SW 1271 (cell line): ENCODE measurements around the gene NDUFS8.

ENCODE experiments used
- DNase-seq, 2 experiments: peaks; one replicate each; lab custom pipeline; 2025; lab: John Stamatoyannopoulos, UW

Gene NDUFS8

DNA sequence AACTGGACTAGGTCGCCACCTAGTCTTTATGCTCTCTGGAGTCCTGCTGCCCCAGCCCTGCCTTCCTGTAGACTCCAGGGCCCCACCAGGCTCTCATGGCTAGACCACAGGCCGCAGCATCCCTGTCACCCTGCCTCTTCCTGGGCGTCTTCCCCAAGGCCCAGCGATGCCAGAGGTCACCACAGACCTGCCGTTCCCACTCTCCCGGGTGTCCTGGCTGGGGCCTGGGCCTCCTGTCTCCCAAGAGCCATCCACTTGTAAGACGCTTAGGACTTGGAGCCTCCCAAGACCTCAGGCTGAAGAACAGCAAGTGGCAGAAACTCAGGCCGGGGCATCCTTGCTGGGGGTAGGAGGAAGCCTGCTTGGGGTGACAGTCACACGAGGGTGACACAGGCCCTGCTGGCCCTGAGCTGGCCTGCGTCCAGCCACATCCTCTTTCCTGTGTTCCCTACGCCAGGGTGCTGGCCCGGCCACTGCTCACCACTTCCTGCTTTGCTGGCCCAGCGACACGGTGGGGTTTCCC is 6.3 kb downstream of the NDUFS8 start:
- peak in 1 of 2 experiments; percentile 32 for DNase-seq

GRCh38 chr11:68037411-68038225 is 7.1 kb downstream of the NDUFS8 start:
- no peak for DNase-seq

- DNase-seq: no peak
Measured at GRCh38 chr11:68038226-68038717, 7.8 kb downstream of the NDUFS8 start.

DNA sequence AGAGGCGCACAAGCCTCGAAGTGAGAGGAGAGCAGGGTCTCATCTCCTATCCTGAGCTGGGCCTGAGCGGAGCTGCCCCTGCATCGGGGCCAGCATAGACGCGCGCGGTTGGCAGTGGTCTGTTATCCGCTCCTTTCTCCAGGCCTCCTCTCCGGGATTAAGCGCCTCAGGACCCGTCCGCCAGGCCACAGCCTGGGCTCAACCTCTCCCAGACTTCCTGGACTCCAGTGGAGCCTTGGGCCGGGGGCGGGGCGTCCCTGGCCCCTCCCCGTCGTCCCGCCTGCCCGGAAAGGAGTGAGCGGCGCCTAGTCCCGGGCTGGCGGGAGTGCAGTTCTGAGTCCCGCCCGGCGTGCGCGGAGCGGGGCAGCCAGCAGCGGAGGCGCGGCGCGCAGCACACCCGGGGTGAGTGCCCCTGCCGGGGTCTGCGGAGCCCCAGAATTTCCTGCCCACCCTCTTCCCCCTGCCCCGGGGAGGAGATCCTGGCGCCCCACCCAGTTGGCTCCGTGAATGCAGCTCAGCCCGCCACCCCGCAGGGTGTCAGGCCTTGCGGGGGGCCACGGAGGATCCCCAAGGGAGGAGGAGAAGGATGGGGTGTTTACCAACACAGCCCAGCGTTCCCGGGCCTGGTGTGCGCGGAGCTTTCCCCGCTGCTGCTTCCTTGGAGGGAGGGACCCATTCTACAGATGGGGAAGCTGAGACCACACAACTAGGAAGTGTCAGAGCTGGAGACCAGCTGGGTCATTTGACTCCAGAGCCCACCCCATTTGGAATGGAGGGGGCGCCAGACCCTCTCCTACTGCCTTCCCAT is 8.4 kb downstream of the NDUFS8 start, which contains the start of gene TCIRG1:
TSS of gene TCIRG1 (plus strand) at position 308 of the 808 bp plus-strand sequence. CDS start 2,247 bp downstream, outside the sequence.
- DNase-seq: peak; percentile 66 to 83

- no peak for DNase-seq
Measured at GRCh38 chr11:68039526-68040086, 9.1 kb downstream of the NDUFS8 start.

DNA sequence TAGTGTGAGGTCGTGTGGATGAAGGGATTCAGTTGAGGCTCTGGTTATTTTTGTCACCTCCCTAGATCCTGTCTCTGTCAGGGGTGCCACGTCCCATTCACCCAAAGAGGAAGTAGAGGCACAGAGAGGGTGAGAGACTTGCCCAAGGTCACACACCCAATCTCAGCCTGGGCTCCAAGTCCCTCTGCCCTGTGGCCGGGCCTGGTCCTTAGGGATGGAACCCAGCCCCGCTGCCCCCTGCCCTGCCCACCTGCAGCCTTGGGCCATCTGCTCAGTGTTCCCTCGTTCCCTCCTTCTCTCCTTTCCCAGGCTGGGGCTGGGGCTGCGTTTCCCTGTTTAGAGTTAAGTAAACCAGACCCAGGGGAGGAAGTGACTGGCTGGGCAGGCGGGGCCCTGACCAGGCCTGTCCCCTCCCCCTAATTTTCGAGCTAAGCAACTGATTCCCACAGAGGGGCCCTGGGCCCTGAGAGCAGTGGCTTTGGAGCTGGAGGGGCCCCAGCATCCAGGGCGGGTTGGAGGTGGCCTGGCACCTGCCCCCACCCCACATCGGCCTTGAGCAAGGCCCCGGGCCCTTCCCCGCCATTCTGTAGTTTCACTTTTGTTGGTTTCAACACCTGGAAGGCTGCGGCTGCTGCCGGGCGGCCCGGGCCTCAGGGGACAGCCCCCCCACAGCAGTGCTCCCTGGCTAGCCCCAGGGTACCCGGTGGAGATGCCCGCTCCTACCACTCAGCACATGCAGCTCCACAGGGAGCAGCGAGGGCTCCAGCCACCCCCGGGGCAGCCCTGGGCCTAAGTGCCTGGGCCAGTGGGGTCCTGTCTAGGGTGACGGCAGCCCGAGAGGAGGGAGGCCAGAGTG is 9.8 kb downstream of the NDUFS8 start:
- DNase-seq: peak; percentile 47 to 76

DNA sequence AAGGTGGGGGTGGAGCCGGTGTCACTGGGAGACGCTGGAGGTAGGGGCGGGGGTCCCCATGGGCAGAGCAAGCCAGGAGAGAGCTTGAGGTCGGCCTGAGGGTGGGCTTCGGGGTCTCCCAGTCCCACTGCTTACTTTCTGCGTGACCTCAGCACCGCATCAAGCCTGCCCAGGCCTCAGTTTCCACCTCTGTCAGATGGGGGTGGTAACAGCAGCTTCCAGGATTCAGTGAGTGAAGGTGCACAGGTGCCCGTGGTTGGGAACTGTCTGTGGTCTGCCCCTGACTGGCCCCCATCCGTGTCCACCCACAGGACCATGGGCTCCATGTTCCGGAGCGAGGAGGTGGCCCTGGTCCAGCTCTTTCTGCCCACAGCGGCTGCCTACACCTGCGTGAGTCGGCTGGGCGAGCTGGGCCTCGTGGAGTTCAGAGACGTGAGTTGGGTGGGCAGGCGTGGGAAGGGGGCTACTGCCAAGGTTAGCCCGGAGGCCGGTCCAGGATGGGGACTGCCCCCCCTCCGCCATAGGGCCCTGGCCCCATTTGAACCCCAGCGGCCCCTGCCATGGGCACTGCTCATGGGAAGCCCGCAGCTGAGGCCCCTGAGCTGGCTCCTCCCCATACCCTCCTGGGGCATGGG is 10.6 kb downstream of the NDUFS8 start:
- no peak for DNase-seq

DNA sequence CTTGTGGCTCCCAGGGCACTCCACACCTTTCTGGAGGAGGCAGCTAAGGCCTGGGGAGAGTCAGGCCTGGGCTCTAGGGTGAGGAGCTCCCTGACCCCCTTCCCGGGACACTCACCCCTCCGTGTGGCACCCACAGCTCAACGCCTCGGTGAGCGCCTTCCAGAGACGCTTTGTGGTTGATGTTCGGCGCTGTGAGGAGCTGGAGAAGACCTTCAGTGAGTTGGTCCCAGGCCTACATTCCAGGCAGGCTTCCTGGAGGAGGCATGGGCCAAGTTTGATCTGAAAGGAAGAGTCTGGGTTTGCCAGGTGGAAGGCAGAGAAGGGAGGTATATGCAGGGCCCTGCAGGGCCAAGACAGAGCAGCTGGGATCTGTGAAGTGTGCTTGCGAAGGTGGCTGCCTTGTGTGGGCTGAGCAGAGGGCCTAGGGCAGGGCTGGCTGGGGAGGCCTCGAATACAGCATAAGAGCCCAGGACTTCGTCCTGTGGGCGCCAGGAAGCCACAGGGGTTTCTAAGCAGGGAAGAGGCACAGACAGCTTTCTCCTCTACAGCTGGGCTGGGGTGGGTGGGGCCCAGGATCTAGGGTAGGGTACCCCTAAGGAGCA is 11.2 kb downstream of the NDUFS8 start:
- no peak for DNase-seq

DNA sequence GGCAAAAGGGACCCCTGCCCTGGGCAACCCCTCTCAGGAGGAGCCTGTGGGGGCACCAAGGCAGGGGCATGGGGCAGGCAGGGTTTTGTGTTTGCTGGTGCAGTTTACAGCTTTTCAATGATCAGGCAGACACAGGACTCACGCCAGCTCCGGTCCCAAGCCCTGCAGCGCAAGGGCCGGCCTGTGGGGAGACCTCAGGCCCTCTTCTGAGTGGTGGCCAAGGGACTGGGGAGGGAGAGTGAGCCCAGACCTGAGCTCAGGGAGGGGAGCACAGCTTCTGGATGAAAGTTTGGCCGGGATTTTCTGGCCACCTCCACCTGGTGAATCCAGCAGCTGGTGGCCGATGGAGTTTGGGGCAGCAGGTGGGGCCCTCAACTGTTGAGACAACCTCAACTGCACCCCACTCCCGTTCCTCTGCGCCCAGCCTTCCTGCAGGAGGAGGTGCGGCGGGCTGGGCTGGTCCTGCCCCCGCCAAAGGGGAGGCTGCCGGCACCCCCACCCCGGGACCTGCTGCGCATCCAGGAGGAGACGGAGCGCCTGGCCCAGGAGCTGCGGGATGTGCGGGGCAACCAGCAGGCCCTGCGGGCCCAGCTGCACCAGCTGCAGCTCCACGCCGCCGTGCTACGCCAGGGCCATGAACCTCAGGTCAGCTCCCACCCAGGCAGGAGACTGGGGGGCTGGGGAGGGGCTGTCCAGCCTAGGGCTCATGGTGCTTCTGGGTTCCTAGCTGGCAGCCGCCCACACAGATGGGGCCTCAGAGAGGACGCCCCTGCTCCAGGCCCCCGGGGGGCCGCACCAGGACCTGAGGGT is 11.9 kb downstream of the NDUFS8 start:
- DNase-seq: no peak

- no peak for DNase-seq
Measured at GRCh38 chr11:68043029-68043348, 12.5 kb downstream of the NDUFS8 start.

- no peak for DNase-seq
Measured at GRCh38 chr11:68043349-68044144, 13.1 kb downstream of the NDUFS8 start.

DNA sequence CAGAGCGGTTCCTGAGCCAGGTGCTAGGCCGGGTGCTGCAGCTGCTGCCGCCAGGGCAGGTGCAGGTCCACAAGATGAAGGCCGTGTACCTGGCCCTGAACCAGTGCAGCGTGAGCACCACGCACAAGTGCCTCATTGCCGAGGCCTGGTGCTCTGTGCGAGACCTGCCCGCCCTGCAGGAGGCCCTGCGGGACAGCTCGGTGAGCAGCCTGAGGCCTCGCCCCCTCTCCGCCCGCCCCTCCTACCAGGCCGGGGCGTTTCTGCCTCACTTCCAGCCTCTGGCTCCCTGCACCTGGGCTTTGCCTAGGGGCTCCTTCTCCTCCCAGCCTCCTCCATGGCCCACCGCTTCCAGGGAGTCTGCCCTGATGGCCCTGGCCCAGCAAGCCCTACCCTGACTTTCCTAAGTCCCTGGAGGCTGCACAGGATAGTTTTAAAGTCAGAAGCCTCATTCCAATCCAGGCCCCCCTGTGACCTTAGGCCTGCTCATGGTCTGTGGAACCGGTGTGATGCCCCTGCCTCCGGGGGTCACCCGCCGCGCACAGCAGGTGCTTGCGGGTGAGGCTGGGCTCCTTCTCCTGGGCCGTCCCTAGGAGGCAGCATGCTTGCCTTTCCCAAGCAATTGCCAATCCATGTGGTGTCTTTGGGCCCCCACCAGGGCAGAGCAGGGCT is 13.8 kb downstream of the NDUFS8 start:
- DNase-seq: no peak

GRCh38 chr11:68044898-68045351 is 14.4 kb downstream of the NDUFS8 start:
- DNase-seq: no peak

DNA sequence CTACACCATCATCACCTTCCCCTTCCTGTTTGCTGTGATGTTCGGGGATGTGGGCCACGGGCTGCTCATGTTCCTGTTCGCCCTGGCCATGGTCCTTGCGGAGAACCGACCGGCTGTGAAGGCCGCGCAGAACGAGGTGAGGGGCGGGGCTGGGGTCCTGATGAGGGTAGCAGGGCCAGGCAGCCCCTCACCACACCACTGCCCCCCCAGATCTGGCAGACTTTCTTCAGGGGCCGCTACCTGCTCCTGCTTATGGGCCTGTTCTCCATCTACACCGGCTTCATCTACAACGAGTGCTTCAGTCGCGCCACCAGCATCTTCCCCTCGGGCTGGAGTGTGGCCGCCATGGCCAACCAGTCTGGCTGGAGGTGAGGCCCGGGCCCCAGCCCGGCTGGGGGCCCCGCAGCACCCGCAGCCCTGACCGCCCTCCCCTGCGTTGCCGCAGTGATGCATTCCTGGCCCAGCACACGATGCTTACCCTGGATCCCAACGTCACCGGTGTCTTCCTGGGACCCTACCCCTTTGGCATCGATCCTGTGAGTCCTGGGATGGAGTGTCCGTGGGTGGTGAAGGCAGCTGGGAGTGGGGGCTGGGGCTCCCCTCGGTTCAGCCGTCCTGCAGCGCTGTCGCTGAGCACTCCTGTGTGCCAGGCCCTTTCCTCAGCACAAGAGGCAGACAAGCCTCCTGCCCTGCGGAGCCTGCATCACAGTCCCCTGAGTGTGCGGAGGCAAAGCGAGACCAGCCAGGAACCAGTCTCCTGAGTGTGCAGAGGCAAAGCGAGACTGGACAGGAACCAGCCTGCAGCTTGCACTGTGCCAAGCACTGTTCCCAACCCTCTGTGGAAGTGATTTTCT is 17.2 kb downstream of the NDUFS8 start:
- DNase-seq: no peak

DNA sequence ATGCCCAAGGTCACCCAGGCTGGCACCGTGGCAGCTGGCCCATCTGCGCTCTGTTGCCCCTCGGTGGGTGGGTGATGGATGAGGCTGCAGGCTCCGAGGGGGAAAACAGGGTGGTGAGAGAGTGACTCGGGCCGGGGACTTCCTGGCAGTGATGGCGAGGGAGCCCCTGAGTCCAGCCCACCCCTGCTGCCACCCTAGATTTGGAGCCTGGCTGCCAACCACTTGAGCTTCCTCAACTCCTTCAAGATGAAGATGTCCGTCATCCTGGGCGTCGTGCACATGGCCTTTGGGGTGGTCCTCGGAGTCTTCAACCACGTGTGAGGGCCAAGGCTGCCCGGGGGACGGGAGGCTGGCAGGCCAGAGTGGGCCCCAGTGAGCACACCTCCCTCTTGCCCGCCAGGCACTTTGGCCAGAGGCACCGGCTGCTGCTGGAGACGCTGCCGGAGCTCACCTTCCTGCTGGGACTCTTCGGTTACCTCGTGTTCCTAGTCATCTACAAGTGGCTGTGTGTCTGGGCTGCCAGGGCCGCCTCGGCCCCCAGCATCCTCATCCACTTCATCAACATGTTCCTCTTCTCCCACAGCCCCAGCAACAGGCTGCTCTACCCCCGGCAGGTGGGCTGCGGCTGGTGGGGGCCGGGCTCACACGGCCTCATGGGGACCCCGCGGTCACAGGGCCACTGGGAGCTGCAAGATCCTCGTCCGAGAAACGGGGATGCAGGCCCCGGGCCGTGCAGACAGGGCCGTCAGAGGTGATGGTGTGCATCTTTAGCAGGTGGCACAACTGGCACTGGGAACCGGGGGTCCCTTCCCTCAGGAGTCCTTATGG is 18.4 kb downstream of the NDUFS8 start:
- DNase-seq: no peak
